Prostate gland (tissue), 2 donors: ENCODE results near the gene ZNF219. TPM values are rescaled to one million over a fixed set of nuclear protein-coding genes. Genes with fewer than 3 reads are reported as not detected.

Source experiments
- DNase-seq: peaks from one replicate; pipeline ENCODE4 v3.0.0-alpha.2; 2019; ENCODE audit warnings: low spot score
- H3K27ac ChIP-seq, 2 donors: fragments of 200-600 bp; sonication (generic); 2 replicates each; pipeline ENCODE4 v1.5.1; 2017 to 2019
- H3K27me3 ChIP-seq: fragments of 200-600 bp; sonication (generic); replicated peaks from 2 replicates; pipeline ENCODE4 v1.5.1; 2019; ENCODE audit not compliant: insufficient read depth
- H3K36me3 ChIP-seq, 2 donors: fragments of 200-600 bp; sonication (generic); 1 replicate in 1 of 2; 2 replicates in 1 of 2; pipeline versions ENCODE4 v1.5.1 to v1.8.1; 2017 to 2019
- H3K4me1 ChIP-seq: fragments of 200-600 bp; sonication (generic); replicated peaks from 2 replicates; pipeline ENCODE4 v1.5.1; 2019
- H3K4me3 ChIP-seq, 2 donors: fragments of 200-600 bp; sonication (generic); 2 replicates each; pipeline ENCODE4 v1.5.1; 2017 to 2019
- H3K9me3 ChIP-seq: fragments of 200-600 bp; sonication (generic); 2 replicates; pipeline ENCODE4 v1.5.1; 2017
- POLR2A ChIP-seq: fragments of 450-650 bp; IDR thresholded peaks from one replicate; pipeline ENCODE4 v1.6.1; 2016; ENCODE audit warnings: antibody characterized with exemption, mild to moderate bottlenecking
- POLR2AphosphoS5 ChIP-seq: sonication (generic); formaldehyde crosslinking; IDR thresholded peaks from one replicate; pipeline ENCODE4 v1.6.1; 2017; ENCODE audit warnings: antibody characterized with exemption
- WGBS: methylation state at CpG from one replicate; pipeline ENCODE4 v1.1.5; 2018; 5-methylcytosine and 5-hydroxymethylcytosine counted together
- intact Hi-C: fragments of 100-400 bp; cut with DNase I; formaldehyde crosslinking; loops from one replicate; pipeline ENCODE4 v1.14.2; 2022
- total RNA-seq, 2 donors: library from RNA; depleted of rRNA; stranded (reverse); fragments of >200 nt; gene quantifications; one replicate each; pipeline ENCODE4 v1.1.0, GENCODE V29; 2016
- TF ChIP-seq, protein P1 (sequence below), 4 experiments: fragments of 200-600 bp in 2 of 4; fragments of 450-650 bp in 2 of 4; sonication (generic) in 2 of 4; IDR thresholded peaks; 1 replicate in 3 of 4; 2 replicates in 1 of 4; pipeline ENCODE4 v1.5.1; 2016 to 2019; ENCODE audit warnings: antibody characterized with exemption in 4 of 4, mild to moderate bottlenecking in 2 of 4, moderate library complexity in 2 of 4

Gene ZNF219
- total RNA-seq, 2 donors from 2014 or later, result 56.8 to 89.8 TPM

DNA sequence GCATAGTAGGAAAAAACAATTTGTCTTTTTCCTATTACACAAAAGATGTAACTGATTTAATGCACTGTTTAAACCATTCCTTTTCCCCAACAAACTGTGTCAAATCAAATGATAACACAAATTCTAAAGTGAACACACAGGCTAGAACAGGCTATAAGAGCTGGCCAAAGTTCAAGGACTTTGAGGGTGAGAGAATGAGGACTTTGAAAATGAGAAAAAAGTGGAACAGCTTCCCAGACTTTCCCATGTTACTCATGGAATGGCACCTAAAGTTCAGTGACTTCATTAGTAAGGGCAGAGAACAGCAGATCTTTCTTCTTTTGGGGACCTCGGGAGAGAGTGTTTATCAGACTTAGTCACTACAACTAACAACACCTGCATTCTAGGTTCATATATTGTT lies 25.0 kb upstream of the ZNF219 start:
- WGBS, result 93% methylated on average over 1 of the region's 1 CpG
- no peak overlapping the region for H3K4me3 ChIP-seq
- H3K27ac ChIP-seq, result no peak overlapping the region
- TF ChIP-seq POLR2AphosphoS5, result no peak
- TF ChIP-seq, protein P1, sequence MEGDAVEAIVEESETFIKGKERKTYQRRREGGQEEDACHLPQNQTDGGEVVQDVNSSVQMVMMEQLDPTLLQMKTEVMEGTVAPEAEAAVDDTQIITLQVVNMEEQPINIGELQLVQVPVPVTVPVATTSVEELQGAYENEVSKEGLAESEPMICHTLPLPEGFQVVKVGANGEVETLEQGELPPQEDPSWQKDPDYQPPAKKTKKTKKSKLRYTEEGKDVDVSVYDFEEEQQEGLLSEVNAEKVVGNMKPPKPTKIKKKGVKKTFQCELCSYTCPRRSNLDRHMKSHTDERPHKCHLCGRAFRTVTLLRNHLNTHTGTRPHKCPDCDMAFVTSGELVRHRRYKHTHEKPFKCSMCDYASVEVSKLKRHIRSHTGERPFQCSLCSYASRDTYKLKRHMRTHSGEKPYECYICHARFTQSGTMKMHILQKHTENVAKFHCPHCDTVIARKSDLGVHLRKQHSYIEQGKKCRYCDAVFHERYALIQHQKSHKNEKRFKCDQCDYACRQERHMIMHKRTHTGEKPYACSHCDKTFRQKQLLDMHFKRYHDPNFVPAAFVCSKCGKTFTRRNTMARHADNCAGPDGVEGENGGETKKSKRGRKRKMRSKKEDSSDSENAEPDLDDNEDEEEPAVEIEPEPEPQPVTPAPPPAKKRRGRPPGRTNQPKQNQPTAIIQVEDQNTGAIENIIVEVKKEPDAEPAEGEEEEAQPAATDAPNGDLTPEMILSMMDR (IDR thresholded peaks at IDR 0.05), result no peak
- no peak for TF ChIP-seq POLR2A
- no peaks in the 10 kb centered on the region for H3K9me3 ChIP-seq
- intact Hi-C loops, result no loop called here
- H3K36me3 ChIP-seq, result no peaks in the 10 kb centered on the region
- no peaks in the 10 kb centered on the region for H3K27me3 ChIP-seq
- DNase-seq, result no peak
- no peaks in the 10 kb centered on the region for H3K4me1 ChIP-seq

DNA sequence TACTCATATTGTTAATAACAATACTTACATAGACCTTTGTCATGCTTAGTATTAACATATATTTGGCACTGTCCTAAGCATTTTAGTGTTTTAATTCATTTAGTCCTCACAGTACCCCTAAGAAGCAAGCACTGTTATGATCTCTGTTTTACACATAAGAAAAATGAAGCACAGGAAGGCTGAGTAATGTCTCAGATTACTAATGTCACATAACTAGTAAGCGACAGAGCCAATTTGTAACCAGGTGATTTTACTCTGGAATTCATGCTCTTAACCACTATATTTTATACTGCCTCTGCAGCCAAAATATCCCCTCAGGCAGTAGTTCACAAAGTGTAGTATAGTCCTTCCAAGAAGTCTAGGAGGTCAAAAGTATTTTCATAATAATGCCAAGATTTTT lies 22.7 kb upstream of the ZNF219 start:
- Histone ChIP-seq H3K36me3 (no peaks in the 10 kb centered on the region), H3K4me1 (no peaks in the 10 kb centered on the region), H3K9me3 (no peaks in the 10 kb centered on the region), H3K4me3 (no peak overlapping the region), H3K27ac (no peak overlapping the region), H3K27me3 (no peaks in the 10 kb centered on the region)
- intact Hi-C loops, result no loop called here
- 27% methylated on average over 1 of the region's 1 CpG for WGBS
- no peak for TF ChIP-seq POLR2A
- TF ChIP-seq POLR2AphosphoS5, result no peak
- TF ChIP-seq, protein P1 (IDR thresholded peaks at IDR 0.05), result no peak
- DNase-seq, result no peak

DNA sequence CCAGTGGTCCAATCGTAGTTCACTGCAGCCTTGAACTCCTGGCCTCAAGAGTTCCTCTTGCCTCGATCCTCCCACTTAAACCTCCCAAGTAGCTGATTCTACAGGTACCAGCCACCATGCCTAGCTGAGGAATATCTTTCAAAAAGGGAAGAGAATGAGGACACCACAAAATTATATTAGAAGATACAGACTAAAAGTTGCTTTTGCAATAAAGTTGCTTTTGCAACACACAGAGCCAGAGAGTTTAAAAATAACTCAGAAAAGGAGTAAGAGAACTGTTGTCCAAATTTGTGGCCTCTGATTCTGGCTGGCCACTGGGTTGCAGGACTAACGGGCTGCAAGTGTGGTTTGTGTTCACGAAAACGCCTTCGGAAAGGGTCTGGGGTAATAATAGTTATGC lies 22.2 kb upstream of the ZNF219 start:
- Histone ChIP-seq H3K9me3 (no peaks in the 10 kb centered on the region), H3K27ac (no peak overlapping the region), H3K4me1 (no peaks in the 10 kb centered on the region), H3K27me3 (no peaks in the 10 kb centered on the region), H3K36me3 (no peaks in the 10 kb centered on the region), H3K4me3 (no peak overlapping the region)
- intact Hi-C loops, result no loop called here
- TF ChIP-seq POLR2A (no peak), POLR2AphosphoS5 (no peak)
- TF ChIP-seq, protein P1 (IDR thresholded peaks at IDR 0.05), result no peak
- WGBS, result 77% methylated on average over 6 of the region's 6 CpGs
- no peak for DNase-seq

DNA sequence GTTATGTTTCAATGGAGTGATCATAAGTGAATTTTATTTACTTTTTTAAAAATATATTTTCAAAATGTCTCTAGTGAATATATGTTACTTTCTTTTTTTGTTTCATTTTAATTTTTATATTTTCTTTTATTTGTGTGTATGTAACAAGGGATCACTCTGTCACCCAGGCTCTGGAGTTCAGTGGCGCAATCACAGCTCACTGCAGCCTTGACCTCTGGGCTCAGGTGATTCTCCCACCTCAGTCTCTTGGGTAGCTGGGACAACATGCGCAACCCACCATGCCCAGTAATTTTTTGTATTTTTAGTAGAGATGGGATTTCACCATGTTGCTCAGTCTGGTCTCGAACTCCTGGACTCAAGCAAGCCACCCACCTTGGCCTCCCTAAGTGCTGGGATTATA lies 20.5 kb upstream of the ZNF219 start:
- DNase-seq, result no peak
- intact Hi-C loops, result no loop called here
- Histone ChIP-seq H3K27ac (no peak overlapping the region), H3K36me3 (no peaks in the 10 kb centered on the region), H3K4me3 (no peak overlapping the region), H3K4me1 (no peaks in the 10 kb centered on the region), H3K27me3 (no peaks in the 10 kb centered on the region), H3K9me3 (no peaks in the 10 kb centered on the region)
- 96% methylated on average over 3 of the region's 3 CpGs for WGBS
- TF ChIP-seq POLR2A (no peak), POLR2AphosphoS5 (no peak)
- TF ChIP-seq, protein P1 (IDR thresholded peaks at IDR 0.05), result no peak

DNA sequence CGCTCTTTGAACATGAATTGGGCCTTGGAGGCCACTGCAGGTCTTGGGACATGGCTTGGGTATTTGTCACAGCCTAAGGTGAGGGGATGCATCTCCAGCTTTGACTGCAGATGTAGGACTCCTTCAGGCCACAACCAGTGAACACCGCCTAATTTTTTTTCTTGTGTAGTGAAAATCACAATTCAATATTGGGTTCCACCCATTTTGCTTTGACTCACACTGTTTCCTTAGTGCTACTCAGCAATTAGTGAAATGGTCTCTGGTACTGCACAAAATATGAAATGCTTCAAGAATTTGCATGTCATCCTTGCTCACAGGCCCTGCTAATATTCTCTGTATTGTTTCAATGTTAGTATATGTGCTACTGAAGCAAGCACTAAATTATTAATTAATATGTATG lies 14.9 kb upstream of the ZNF219 start:
- Histone ChIP-seq H3K4me3 (no peak overlapping the region), H3K4me1 (no peaks in the 10 kb centered on the region), H3K36me3 (no peaks in the 10 kb centered on the region), H3K27me3 (no peaks in the 10 kb centered on the region), H3K27ac (no peak overlapping the region), H3K9me3 (no peaks in the 10 kb centered on the region)
- TF ChIP-seq POLR2AphosphoS5 (no peak), POLR2A (no peak)
- TF ChIP-seq, protein P1 (IDR thresholded peaks at IDR 0.05), result no peak
- 93% methylated on average over 2 of the region's 2 CpGs for WGBS
- DNase-seq, result no peak
- intact Hi-C loops, result no loop called here
